MM.1S (cell line): ENCODE measurements around the gene TSPEAR.

Experiments
- CTCF ChIP-seq: fragments of 300-600 bp; sonication (generic); IDR thresholded peaks from 2 replicates; pipeline ENCODE4 v1.5.1; 2016; ENCODE audit warnings: antibody characterized with exemption, low read length, mixed read lengths
- EZH2 ChIP-seq: fragments of 300-600 bp; sonication (generic); optimal IDR thresholded peaks from 2 replicates; pipeline ENCODE3; 2017; ENCODE audit warnings: low read depth, mild to moderate bottlenecking, antibody characterized with exemption, low read length, mixed read lengths

GRCh38 chr21:44495611-44496563, 215.5 kb downstream of the TSPEAR start:
- no peak for TF ChIP-seq CTCF
- TF ChIP-seq EZH2, result no peak
